Type B pancreatic cell (in vitro differentiated cells): ENCODE results near the gene ADARB2. TPM values are rescaled to one million over a fixed set of nuclear protein-coding genes. Genes with fewer than 3 reads are reported as not detected.
"Not testable (repeated sequence)": the region's sequence is repeated elsewhere in the genome, so short reads cannot be mapped to it uniquely, and the experiment has no call there.

ENCODE experiments used
- DNase-seq: peaks from one replicate; pipeline ENCODE4 v3.0.0; 2021; ENCODE audit warnings: mixed read lengths; ENCODE audit not compliant: unreplicated experiment; ENCODE audit errors: extremely low spot score
- H3K27ac Mint-ChIP-seq: 2 replicates; pipeline ENCODE4 v1.8.0; 2021; ENCODE audit warnings: mild to moderate bottlenecking, mixed read lengths
- H3K27me3 Mint-ChIP-seq: 2 replicates; pipeline ENCODE4 v1.8.0; 2021; ENCODE audit warnings: mixed read lengths
- H3K36me3 Mint-ChIP-seq: 2 replicates; pipeline ENCODE4 v1.8.0; 2021; ENCODE audit warnings: mixed read lengths
- H3K4me1 Mint-ChIP-seq: one replicate; pipeline ENCODE4 v1.8.0; 2021; ENCODE audit warnings: mixed read lengths; ENCODE audit not compliant: unreplicated experiment
- H3K4me3 Mint-ChIP-seq: 2 replicates; pipeline ENCODE4 v1.8.0; 2021; ENCODE audit warnings: mild to moderate bottlenecking, mixed read lengths
- H3K9me3 Mint-ChIP-seq: 2 replicates; pipeline ENCODE4 v1.8.0; 2021; ENCODE audit warnings: mixed read lengths
- total RNA-seq: library from RNA; stranded (reverse); gene quantifications from 2 replicates; pipeline ENCODE4 v1.2.1, GENCODE V29; 2021; ENCODE audit warnings: low replicate concordance
- TF ChIP-seq, protein P1 (sequence below): fragments of 200-600 bp; sonication (generic); conservative IDR thresholded peaks from 2 replicates; pipeline ENCODE4 v1.5.0; 2021; ENCODE audit warnings: antibody characterized with exemption, mild to moderate bottlenecking

Gene ADARB2
- total RNA-seq, 1 donor from 2014 or later = 4.9 TPM

DNA sequence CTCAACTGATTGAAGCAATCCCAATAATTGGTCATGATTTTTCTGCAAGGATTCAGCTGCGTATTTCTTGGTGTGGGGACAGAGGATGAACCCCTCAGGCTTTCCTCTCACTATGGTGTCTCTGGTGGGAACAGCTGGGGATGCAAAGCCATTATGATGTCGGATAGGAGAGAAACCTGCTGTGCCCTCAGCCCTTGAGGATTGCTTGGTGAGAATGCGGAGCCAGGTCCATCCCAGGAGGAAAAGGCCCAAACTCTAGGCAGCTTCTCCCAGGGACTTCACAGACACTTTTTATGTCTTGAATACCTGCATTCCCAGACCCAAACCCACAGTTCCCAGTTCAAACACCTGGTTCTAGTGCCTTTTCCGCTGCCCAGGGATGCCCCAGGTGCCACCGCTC lies 379.2 kb downstream of the ADARB2 start:
- Mint-ChIP-seq H3K27me3 (no peaks in the 10 kb centered on the region), H3K27ac (peak overlapping the region; percentile 98), H3K9me3 (no peaks in the 10 kb centered on the region), H3K36me3 (peaks cover 5% of the 10 kb centered on the region), H3K4me3 (peak overlapping the region; percentile 34), H3K4me1 (peaks cover 38% of the 10 kb centered on the region)
- DNase-seq = no peak
- TF ChIP-seq, protein P1, sequence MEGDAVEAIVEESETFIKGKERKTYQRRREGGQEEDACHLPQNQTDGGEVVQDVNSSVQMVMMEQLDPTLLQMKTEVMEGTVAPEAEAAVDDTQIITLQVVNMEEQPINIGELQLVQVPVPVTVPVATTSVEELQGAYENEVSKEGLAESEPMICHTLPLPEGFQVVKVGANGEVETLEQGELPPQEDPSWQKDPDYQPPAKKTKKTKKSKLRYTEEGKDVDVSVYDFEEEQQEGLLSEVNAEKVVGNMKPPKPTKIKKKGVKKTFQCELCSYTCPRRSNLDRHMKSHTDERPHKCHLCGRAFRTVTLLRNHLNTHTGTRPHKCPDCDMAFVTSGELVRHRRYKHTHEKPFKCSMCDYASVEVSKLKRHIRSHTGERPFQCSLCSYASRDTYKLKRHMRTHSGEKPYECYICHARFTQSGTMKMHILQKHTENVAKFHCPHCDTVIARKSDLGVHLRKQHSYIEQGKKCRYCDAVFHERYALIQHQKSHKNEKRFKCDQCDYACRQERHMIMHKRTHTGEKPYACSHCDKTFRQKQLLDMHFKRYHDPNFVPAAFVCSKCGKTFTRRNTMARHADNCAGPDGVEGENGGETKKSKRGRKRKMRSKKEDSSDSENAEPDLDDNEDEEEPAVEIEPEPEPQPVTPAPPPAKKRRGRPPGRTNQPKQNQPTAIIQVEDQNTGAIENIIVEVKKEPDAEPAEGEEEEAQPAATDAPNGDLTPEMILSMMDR = no peak

DNA sequence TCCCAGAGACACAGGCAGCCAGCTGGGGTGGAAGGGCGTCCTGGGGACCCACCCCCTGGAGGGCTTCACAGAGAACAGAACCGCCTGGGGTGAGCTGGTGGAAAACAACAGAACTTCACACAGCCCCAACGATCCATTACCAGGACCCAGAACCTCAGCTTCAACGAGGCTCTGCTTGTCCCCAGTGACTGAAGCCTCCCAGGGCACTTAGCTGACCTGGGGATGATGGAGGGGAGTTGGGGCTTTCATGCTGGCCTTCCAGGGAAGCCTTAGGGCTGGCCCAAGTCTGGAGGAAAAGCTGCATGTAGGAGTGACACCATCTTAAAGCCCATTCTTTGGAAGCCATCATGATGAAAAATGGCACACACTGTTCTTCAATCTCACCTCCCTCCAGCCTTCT lies 381.0 kb downstream of the ADARB2 start:
- DNase-seq = no peak
- Mint-ChIP-seq H3K9me3 (no peaks in the 10 kb centered on the region), H3K36me3 (no peaks in the 10 kb centered on the region), H3K4me1 (peaks cover 33% of the 10 kb centered on the region), H3K27me3 (no peaks in the 10 kb centered on the region), H3K4me3 (no peak overlapping the region), H3K27ac (no peak overlapping the region)
- TF ChIP-seq, protein P1 = no peak

DNA sequence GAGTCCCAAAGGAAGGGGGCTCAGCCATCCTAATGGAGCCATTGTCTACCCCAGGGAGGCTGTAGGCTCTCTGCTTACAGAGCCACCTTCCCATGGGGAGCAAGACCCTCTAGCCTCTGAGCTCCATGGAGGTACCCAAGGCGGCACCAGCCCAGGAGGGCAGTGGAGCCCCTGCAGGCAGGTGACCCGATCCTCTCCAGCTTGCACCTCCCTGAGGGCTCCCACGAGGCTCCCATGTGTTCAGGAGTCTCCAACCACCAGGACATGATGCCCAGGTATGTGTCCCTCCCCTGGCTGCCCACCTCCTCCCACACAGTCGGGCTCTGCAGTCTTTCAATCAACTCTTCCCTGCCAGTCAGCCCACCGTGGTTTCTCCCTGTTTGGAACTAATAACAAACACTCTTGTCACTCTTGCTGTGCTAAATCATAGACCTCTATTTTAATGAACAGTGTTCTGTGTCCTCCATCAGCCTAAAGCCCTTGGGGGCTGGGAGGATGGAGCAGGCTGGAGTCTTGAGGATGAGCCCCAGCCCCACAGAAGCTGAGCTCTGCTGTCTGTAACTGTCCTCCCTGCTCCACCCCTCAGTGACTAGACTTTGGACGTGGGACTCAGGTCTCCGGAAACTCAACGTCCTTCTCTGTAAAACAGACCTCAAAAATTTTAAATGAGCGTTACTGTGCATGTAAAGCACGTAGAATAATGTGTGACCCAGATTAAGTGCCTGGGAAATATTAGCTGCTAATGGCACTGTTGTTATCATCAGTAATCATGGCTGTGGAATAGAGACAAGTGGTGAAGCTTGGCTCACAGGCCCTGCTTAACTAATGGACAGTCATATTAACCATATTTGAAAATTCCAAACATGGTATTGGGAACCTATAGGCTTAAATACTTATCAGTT lies 382.3 kb downstream of the ADARB2 start:
- no peak overlapping the region for H3K4me3 Mint-ChIP-seq
- H3K4me1 Mint-ChIP-seq = peaks cover 21% of the 10 kb centered on the region
- H3K27me3 Mint-ChIP-seq = no peaks in the 10 kb centered on the region
- no peaks in the 10 kb centered on the region for H3K9me3 Mint-ChIP-seq
- H3K36me3 Mint-ChIP-seq = no peaks in the 10 kb centered on the region
- no peak overlapping the region for H3K27ac Mint-ChIP-seq
- DNase-seq = no peak
- TF ChIP-seq, protein P1 = no peak

DNA sequence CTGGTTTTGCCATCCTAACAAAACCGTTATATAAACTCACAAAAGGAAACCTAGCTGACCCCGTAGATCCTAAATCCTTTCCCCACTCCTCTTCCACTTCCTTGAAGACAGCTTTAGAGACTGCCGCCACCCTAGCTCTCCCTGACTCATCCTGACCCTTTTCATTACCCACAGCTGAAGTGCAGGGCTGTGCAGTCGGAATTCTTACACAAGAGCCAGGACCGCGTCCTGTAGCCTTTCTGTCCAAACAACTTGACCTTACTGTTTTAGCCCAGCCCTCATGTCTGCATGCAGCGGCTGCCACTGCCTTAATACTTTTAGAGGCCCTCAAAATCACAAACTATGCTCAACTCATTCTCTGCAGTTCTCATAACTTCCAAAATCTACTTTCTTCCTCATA lies 385.0 kb downstream of the ADARB2 start:
- peaks cover 21% of the 10 kb centered on the region for H3K4me1 Mint-ChIP-seq
- DNase-seq, H3K9me3 Mint-ChIP-seq, H3K27ac Mint-ChIP-seq, H3K4me3 Mint-ChIP-seq, H3K36me3 Mint-ChIP-seq, H3K27me3 Mint-ChIP-seq: not testable (repeated sequence)

DNA sequence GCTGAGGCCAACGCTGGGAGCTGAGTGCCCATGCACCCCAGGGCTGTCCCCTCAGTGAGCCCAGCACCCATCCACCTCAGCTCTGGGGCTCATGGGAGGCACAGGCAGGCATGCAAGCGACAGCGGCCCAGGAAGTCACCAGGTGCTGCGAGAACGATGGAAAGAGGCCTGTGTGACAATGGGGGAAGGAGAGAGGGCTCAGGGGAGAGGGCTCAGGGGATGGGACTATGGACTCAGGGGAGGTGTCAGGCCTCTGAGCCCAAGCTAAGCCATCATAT lies 388.6 kb downstream of the ADARB2 start:
- H3K4me3 Mint-ChIP-seq = no peak overlapping the region
- peaks cover 6% of the 10 kb centered on the region for H3K27me3 Mint-ChIP-seq
- no peak overlapping the region for H3K27ac Mint-ChIP-seq
- DNase-seq = no peak
- TF ChIP-seq, protein P1 = no peak
- H3K4me1 Mint-ChIP-seq = peaks cover 11% of the 10 kb centered on the region
- no peaks in the 10 kb centered on the region for H3K9me3 Mint-ChIP-seq
- no peaks in the 10 kb centered on the region for H3K36me3 Mint-ChIP-seq

DNA sequence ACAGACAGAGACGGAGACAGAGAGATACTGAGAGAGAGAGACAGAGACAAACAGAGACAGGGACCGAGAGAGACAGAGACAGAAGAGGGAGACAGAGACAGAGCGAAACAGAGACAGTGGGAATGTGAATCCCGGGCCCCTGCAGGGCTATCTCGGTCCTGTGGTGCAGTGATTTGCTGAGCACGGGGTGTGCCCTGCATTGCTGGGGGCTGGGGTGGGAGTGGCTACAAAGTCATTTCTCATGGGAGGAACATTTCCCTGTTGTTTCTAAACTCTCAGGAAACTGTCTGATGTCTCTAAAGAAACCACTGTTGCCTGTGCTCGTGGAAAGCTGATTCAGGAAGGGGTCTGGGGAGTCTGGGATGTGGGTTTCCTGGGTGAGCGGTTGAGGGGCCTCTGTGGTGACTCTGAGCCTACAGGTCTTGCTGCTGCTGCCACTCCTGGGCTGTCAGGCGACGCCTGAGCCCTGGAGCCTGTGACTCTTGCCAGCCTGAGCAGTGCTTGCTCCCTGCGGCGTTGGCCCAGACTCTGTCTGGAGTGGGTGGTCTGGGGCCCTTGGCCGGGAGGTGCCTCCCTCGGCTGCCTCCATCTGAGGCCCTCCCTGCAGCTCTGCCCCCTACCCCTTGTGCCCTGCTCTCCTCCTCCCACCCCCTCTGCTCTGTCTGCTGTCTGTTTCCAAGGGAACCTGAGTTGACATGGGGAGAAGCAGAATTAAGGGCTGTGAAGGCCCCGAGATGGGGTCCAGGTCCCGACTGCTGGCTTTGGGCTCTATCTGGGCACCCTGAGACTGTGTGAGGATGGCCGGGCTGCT lies 389.2 kb downstream of the ADARB2 start:
- peak overlapping the region; percentile 62 for H3K27ac Mint-ChIP-seq
- H3K36me3 Mint-ChIP-seq = no peaks in the 10 kb centered on the region
- peak overlapping the region; percentile 20 for H3K4me3 Mint-ChIP-seq
- H3K9me3 Mint-ChIP-seq = no peaks in the 10 kb centered on the region
- no peak for DNase-seq
- peaks cover 11% of the 10 kb centered on the region for H3K4me1 Mint-ChIP-seq
- peaks cover 6% of the 10 kb centered on the region for H3K27me3 Mint-ChIP-seq
- TF ChIP-seq, protein P1 = no peak
